BE2C (cell line): ENCODE data around the gene SLC37A4.
"Not testable (repeated sequence)": the region's sequence is repeated elsewhere in the genome, so short reads cannot be mapped to it uniquely, and the experiment has no call there.

Experiments used
- DNase-seq: peaks from one replicate; pipeline ENCODE4 v3.0.0-alpha.2; 2020
- H3K27me3 ChIP-seq: fragments of 250-450 bp; sonication (Bioruptor Pico); 2 replicates; pipeline ENCODE4 v1.5.1; 2020; ENCODE audit warnings: mild to moderate bottlenecking
- H3K36me3 ChIP-seq: fragments of 250-450 bp; sonication (Bioruptor Pico); 2 replicates; pipeline ENCODE4 v1.5.1; 2020; ENCODE audit warnings: mild to moderate bottlenecking
- H3K4me1 ChIP-seq: fragments of 250-450 bp; sonication (Bioruptor Pico); 2 replicates; pipeline ENCODE4 v1.5.1; 2020
- H3K4me3 ChIP-seq: 2 replicates; pipeline ENCODE4 v1.5.1; 2011; ENCODE audit warnings: low read depth, low read length
- H3K9me3 ChIP-seq: fragments of 250-450 bp; sonication (Bioruptor Pico); 2 replicates; pipeline ENCODE4 v1.5.1; 2020
- CTCF ChIP-seq: IDR thresholded peaks from 2 replicates; pipeline ENCODE4 v1.5.1; 2012; ENCODE audit warnings: mild to moderate bottlenecking, low read depth, low read length

Gene SLC37A4

GRCh38 chr11:119025099-119025473 lies 5.6 kb downstream of the SLC37A4 start:
- no peak for TF ChIP-seq CTCF
- no peaks in the 10 kb centered on the region for H3K9me3 ChIP-seq
- H3K4me1 ChIP-seq, result no peaks in the 10 kb centered on the region
- peaks cover 55% of the 10 kb centered on the region for H3K36me3 ChIP-seq
- no peaks in the 10 kb centered on the region for H3K27me3 ChIP-seq
- DNase-seq, result no peak
- no peak overlapping the region for H3K4me3 ChIP-seq

- no peaks in the 10 kb centered on the region for H3K27me3 ChIP-seq
- peaks cover 55% of the 10 kb centered on the region for H3K36me3 ChIP-seq
- H3K4me1 ChIP-seq, result no peaks in the 10 kb centered on the region
- no peaks in the 10 kb centered on the region for H3K9me3 ChIP-seq
- TF ChIP-seq CTCF, result no peak
- H3K4me3 ChIP-seq, result no peak overlapping the region
- no peak for DNase-seq
Observed at GRCh38 chr11:119024430-119025098, 6.1 kb downstream of the SLC37A4 start.

GRCh38 chr11:119023741-119024140 lies 6.9 kb downstream of the SLC37A4 start:
- no peak for TF ChIP-seq CTCF
- no peak overlapping the region for H3K4me3 ChIP-seq
- no peaks in the 10 kb centered on the region for H3K27me3 ChIP-seq
- no peaks in the 10 kb centered on the region for H3K4me1 ChIP-seq
- peaks cover 55% of the 10 kb centered on the region for H3K36me3 ChIP-seq
- DNase-seq, result no peak
- H3K9me3 ChIP-seq, result no peaks in the 10 kb centered on the region

GRCh38 chr11:119021631-119022030 lies 9.0 kb downstream of the SLC37A4 start:
- no peaks in the 10 kb centered on the region for H3K27me3 ChIP-seq
- DNase-seq, result no peak
- H3K36me3 ChIP-seq, result peaks cover 61% of the 10 kb centered on the region
- H3K9me3 ChIP-seq, result no peaks in the 10 kb centered on the region
- TF ChIP-seq CTCF, result no peak
- no peak overlapping the region for H3K4me3 ChIP-seq
- H3K4me1 ChIP-seq, result no peaks in the 10 kb centered on the region

GRCh38 chr11:119019996-119020395 lies 10.7 kb downstream of the SLC37A4 start:
- H3K36me3 ChIP-seq, result peaks cover 68% of the 10 kb centered on the region
- H3K4me3 ChIP-seq, result peak overlapping the region; percentile 87
- no peaks in the 10 kb centered on the region for H3K4me1 ChIP-seq
- no peak for DNase-seq
- TF ChIP-seq CTCF, result no peak
- H3K9me3 ChIP-seq, result no peaks in the 10 kb centered on the region
- no peaks in the 10 kb centered on the region for H3K27me3 ChIP-seq

- H3K9me3 ChIP-seq, result no peaks in the 10 kb centered on the region
- peak; percentile 96 for DNase-seq
- peak within 1 kb of the TSS; percentile 87 for H3K4me3 ChIP-seq
- H3K36me3 ChIP-seq, result peaks cover 66% of the 10 kb centered on the region
- no peak for TF ChIP-seq CTCF
- H3K4me1 ChIP-seq, result no peaks in the 10 kb centered on the region
- H3K27me3 ChIP-seq, result no peaks in the 10 kb centered on the region
Observed at GRCh38 chr11:119018074-119018938, 12.4 kb downstream of the SLC37A4 start, which contains the start of the genes RPS25 and TRAPPC4. RPS25 (minus strand) TSS chr11:119018343; CDS start chr11:119018284, 59 bp downstream. TRAPPC4 (plus strand) TSS chr11:119018766; CDS start chr11:119018796, 30 bp downstream.

- H3K4me3 ChIP-seq, result peak overlapping the region; percentile 87
- not testable (repeated sequence) for H3K4me1 ChIP-seq
- H3K36me3 ChIP-seq, result peaks cover 66% of the 10 kb centered on the region
Observed at GRCh38 chr11:119017377-119017776, 13.3 kb downstream of the SLC37A4 start.

More at GRCh38 chr11:119017377-119017776, 13.3 kb downstream of the SLC37A4 start:
- not testable (repeated sequence) for H3K27me3 ChIP-seq, DNase-seq, H3K9me3 ChIP-seq
